SH-SY5Y (cell line): ENCODE results near the gene MINK1.

Experiments used
- GATA2 ChIP-seq: IDR thresholded peaks from 2 replicates; pipeline ENCODE4 v1.6.1; 2011; ENCODE audit warnings: mild to moderate bottlenecking, low read depth, low read length
- GATA3 ChIP-seq: IDR thresholded peaks from 2 replicates; pipeline ENCODE4 v1.6.1; 2011; ENCODE audit warnings: low read depth, mild to moderate bottlenecking, low read length, moderate library complexity

- TF ChIP-seq GATA2, result no peak
- TF ChIP-seq GATA3, result no peak
These were observed 105.8 kb downstream of the MINK1 start for GRCh38 chr17:4938688-4939545.
